K562 (cell line): Measurements from ENCODE around the gene SCLY.

Experiments used
- FOSL1 ChIP-seq: fragments of 200-800 bp; sonication (Bioruptor generic); conservative IDR thresholded peaks from 2 replicates; pipeline ENCODE4 v1.6.1; 2016; ENCODE audit warnings: missing genetic modification characterization, missing compliant biosample characterization
- ZBTB43 ChIP-seq: sonication (generic); formaldehyde crosslinking; IDR thresholded peaks from 2 replicates; pipeline ENCODE4 v1.8.0; 2023; ENCODE audit warnings: mild to moderate bottlenecking, missing genetic modification reagents
- ZC3H11A ChIP-seq: IDR thresholded peaks from 2 replicates; pipeline ENCODE4 v1.6.1; 2012; ENCODE audit warnings: low read depth, low read length, improper control_type of control experiment
- ZNF407 ChIP-seq: fragments of 450-650 bp; IDR thresholded peaks from 2 replicates; pipeline ENCODE4 v1.6.1; 2016; ENCODE audit warnings: low read depth

- no peak for TF ChIP-seq FOSL1 (tag)
- no peak for TF ChIP-seq ZC3H11A
- TF ChIP-seq ZBTB43 = no peak
- no peak for TF ChIP-seq ZNF407
Observed at GRCh38 chr2:238117199-238118154, 56.7 kb downstream of the SCLY start.
